Measurements from ENCODE around the gene REV3L. TPM values are rescaled to one million over a fixed set of nuclear protein-coding genes. Genes with fewer than 3 reads are reported as not detected.

The REV3L gene
- total and polyA plus RNA-seq, 2 of the 13 experiments (the other 11 are each of a cell fraction or from before 2014, with no cell fraction given), result 12.8 to 31.3 TPM

GRCh38 chr6:111265842-111266241, 217.2 kb downstream of the REV3L start:
- ChIA-PET CTCF (ENCODE audit: low intra/inter-chr PET ratio, low total read pairs) (no interaction called here), POLR2A (no interaction called here)
- Histone ChIP-seq H3K79me2 (ENCODE audit: insufficient read depth, low read length) (peaks cover 5% of the 10 kb centered on the region), H4K20me1 (ENCODE audit: insufficient read depth, low read length) (no peaks in the 10 kb centered on the region), H3K27ac (ENCODE audit: extremely low read length, insufficient read depth, low read length) (no peak overlapping the region), H3K4me1 (ENCODE audit: insufficient read depth, low read length) (peaks cover 12% of the 10 kb centered on the region), H3K36me3 (replicated peaks in 1 of 2; ENCODE audit: control insufficient read depth in 1 of 2, insufficient read depth in 2 of 2, low read length in 2 of 2) (peaks cover 5 to 39% of the 10 kb centered on the region in 2 experiments), H3K4me3 (replicated peaks in 1 of 3; ENCODE audit: insufficient read depth in 1 of 3, low read depth in 2 of 3, low read length in 3 of 3) (no peak overlapping the region), H2AFZ (ENCODE audit: low read length) (no peak overlapping the region), H3K4me2 (ENCODE audit: low read depth, low read length) (no peak overlapping the region), H3K9ac (ENCODE audit: insufficient read depth, low read depth, low read length) (no peak overlapping the region), H3K27me3 (ENCODE audit: control insufficient read depth in 1 of 2, insufficient read depth in 2 of 2, low read length in 2 of 2) (no peaks in the 10 kb centered on the region), H3K9me3 (ENCODE audit: low read length) (no peaks in the 10 kb centered on the region)
- no TSS peak for BruUV-seq (replicated peaks)
- no peak for DNase-seq (ENCODE audit: low spot score)
- 97% methylated on average over 6 of the region's 6 CpGs for WGBS (ENCODE audit: low lambda C conversion rate)
- FAIRE-seq, result no peak
- ATAC-seq, result no peak
- intact Hi-C loops (cut with micrococcal nuclease; ENCODE audit: unreplicated experiment) (no loop called here), in situ Hi-C loops (cut with HindIII; ENCODE audit: extremely low pct_ligation_motif_present, low pct_unique_long_range_greater_than_20kb) (no loop called here)
- TF ChIP-seq ZNF260 (CRISPR knock-in tag; IDR thresholded peaks at IDR 0.05; ENCODE audit: borderline replicate concordance, low read depth) (no peak), ZKSCAN8 (CRISPR knock-in tag; IDR thresholded peaks at IDR 0.05; ENCODE audit: borderline replicate concordance) (no peak), ZSCAN29 (CRISPR knock-in tag; conservative IDR thresholded peaks at IDR 0.05) (no peak), ZNF780A (CRISPR knock-in tag; IDR thresholded peaks at IDR 0.05) (no peak), CBX2 (IDR thresholded peaks at IDR 0.05; ENCODE audit: low read depth, low read length) (no peak), CBX2 (CRISPR knock-in tag; IDR thresholded peaks at IDR 0.05; ENCODE audit: low read depth) (no peak), SNAI1 (CRISPR knock-in tag; IDR thresholded peaks at IDR 0.05; ENCODE audit: borderline replicate concordance) (no peak), ZBTB39 (CRISPR knock-in tag; IDR thresholded peaks at IDR 0.05) (no peak), ZNF790 (CRISPR knock-in tag; IDR thresholded peaks at IDR 0.05; ENCODE audit: borderline replicate concordance) (no peak), TGIF2 (CRISPR knock-in tag; IDR thresholded peaks at IDR 0.05) (no peak), ZUFSP (CRISPR knock-in tag; IDR thresholded peaks at IDR 0.05; ENCODE audit: borderline replicate concordance) (no peak)
- TF ChIP-seq, protein P1, sequence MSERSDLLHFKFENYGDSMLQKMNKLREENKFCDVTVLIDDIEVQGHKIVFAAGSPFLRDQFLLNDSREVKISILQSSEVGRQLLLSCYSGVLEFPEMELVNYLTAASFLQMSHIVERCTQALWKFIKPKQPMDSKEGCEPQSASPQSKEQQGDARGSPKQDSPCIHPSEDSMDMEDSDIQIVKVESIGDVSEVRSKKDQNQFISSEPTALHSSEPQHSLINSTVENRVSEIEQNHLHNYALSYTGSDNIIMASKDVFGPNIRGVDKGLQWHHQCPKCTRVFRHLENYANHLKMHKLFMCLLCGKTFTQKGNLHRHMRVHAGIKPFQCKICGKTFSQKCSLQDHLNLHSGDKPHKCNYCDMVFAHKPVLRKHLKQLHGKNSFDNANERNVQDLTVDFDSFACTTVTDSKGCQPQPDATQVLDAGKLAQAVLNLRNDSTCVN (CRISPR knock-in tag; IDR thresholded peaks at IDR 0.05; ENCODE audit: borderline replicate concordance), result no peak
- TF ChIP-seq, protein P2, sequence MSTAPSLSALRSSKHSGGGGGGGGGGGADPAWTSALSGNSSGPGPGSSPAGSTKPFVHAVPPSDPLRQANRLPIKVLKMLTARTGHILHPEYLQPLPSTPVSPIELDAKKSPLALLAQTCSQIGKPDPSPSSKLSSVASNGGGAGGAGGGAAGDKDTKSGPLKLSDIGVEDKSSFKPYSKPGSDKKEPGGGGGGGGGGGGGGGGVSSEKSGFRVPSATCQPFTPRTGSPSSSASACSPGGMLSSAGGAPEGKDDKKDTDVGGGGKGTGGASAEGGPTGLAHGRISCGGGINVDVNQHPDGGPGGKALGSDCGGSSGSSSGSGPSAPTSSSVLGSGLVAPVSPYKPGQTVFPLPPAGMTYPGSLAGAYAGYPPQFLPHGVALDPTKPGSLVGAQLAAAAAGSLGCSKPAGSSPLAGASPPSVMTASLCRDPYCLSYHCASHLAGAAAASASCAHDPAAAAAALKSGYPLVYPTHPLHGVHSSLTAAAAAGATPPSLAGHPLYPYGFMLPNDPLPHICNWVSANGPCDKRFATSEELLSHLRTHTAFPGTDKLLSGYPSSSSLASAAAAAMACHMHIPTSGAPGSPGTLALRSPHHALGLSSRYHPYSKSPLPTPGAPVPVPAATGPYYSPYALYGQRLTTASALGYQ (CRISPR knock-in tag; IDR thresholded peaks at IDR 0.05), result no peak
- TF ChIP-seq, protein P3, sequence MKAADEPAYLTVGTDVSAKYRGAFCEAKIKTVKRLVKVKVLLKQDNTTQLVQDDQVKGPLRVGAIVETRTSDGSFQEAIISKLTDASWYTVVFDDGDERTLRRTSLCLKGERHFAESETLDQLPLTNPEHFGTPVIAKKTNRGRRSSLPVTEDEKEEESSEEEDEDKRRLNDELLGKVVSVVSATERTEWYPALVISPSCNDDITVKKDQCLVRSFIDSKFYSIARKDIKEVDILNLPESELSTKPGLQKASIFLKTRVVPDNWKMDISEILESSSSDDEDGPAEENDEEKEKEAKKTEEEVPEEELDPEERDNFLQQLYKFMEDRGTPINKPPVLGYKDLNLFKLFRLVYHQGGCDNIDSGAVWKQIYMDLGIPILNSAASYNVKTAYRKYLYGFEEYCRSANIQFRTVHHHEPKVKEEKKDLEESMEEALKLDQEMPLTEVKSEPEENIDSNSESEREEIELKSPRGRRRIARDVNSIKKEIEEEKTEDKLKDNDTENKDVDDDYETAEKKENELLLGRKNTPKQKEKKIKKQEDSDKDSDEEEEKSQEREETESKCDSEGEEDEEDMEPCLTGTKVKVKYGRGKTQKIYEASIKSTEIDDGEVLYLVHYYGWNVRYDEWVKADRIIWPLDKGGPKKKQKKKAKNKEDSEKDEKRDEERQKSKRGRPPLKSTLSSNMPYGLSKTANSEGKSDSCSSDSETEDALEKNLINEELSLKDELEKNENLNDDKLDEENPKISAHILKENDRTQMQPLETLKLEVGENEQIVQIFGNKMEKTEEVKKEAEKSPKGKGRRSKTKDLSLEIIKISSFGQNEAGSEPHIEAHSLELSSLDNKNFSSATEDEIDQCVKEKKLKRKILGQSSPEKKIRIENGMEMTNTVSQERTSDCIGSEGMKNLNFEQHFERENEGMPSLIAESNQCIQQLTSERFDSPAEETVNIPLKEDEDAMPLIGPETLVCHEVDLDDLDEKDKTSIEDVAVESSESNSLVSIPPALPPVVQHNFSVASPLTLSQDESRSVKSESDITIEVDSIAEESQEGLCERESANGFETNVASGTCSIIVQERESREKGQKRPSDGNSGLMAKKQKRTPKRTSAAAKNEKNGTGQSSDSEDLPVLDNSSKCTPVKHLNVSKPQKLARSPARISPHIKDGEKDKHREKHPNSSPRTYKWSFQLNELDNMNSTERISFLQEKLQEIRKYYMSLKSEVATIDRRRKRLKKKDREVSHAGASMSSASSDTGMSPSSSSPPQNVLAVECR (CRISPR knock-in tag; IDR thresholded peaks at IDR 0.05; ENCODE audit: borderline replicate concordance), result no peak

All from HepG2 (cell line).